GM13977 (cell line): ENCODE data around the gene TCAF1.

Source experiments
- DNase-seq: peaks from one replicate; pipeline ENCODE4 v3.0.0; 2012; ENCODE audit warnings: low spot score
- in situ Hi-C: fragments of 300-500 bp; cut with MboI; formaldehyde crosslinking; loops from one replicate; pipeline ENCODE4 v1.12.0; 2022; ENCODE audit warnings: low sequenced_read_pairs, low pct_unique_long_range_greater_than_20kb, mixed read lengths, inconsistent platforms; ENCODE audit not compliant: unreplicated experiment
- TF ChIP-seq, protein P1 (sequence below): IDR thresholded peaks from 2 replicates; pipeline ENCODE4 v1.5.1; 2012; ENCODE audit warnings: mild to moderate bottlenecking, control low read depth; ENCODE audit not compliant: insufficient read depth; ENCODE audit errors: extremely low read depth, missing control alignments

The TCAF1 gene

DNA sequence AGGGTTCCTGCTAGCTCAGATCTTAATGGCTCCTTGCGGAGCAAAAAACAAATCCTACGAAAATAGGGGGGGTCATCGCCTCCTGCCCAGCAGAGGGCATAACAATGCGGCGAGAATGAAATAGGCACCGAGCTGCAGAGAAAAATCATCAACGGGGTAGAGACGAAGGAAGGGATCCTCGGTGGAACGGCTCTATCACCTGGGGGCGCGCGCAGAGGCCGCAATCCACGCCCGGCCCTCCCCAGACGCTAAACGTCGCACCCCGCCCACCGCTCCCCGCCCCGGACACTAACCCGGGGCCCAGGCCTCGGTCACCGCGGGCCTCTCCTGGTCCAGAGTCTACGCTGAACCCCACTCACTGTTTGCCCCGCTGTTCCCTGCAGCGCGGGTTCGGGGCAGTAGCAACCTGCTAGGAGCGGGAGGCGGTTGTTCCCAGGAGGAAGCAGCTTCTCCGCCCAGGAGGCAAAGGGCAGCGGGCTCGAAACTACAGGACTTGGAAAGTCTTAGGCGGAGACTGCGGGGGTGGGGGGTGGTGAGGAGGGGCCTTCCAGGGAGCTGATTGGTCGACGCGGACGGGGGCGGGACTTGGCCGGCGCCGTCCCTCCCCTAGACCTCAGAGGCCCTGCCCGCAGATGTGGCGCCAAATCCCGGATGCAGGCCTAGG lies at the start of gene TCAF1:
Gene TCAF1 (minus strand): TSS at position 509 of the 664 bp plus-strand sequence. CDS start 25,568 bp downstream, outside the sequence.
- in situ Hi-C loops: no loop called here
- peak; percentile 92 for DNase-seq
- TF ChIP-seq, protein P1, sequence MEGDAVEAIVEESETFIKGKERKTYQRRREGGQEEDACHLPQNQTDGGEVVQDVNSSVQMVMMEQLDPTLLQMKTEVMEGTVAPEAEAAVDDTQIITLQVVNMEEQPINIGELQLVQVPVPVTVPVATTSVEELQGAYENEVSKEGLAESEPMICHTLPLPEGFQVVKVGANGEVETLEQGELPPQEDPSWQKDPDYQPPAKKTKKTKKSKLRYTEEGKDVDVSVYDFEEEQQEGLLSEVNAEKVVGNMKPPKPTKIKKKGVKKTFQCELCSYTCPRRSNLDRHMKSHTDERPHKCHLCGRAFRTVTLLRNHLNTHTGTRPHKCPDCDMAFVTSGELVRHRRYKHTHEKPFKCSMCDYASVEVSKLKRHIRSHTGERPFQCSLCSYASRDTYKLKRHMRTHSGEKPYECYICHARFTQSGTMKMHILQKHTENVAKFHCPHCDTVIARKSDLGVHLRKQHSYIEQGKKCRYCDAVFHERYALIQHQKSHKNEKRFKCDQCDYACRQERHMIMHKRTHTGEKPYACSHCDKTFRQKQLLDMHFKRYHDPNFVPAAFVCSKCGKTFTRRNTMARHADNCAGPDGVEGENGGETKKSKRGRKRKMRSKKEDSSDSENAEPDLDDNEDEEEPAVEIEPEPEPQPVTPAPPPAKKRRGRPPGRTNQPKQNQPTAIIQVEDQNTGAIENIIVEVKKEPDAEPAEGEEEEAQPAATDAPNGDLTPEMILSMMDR: peak; percentile 35

DNA sequence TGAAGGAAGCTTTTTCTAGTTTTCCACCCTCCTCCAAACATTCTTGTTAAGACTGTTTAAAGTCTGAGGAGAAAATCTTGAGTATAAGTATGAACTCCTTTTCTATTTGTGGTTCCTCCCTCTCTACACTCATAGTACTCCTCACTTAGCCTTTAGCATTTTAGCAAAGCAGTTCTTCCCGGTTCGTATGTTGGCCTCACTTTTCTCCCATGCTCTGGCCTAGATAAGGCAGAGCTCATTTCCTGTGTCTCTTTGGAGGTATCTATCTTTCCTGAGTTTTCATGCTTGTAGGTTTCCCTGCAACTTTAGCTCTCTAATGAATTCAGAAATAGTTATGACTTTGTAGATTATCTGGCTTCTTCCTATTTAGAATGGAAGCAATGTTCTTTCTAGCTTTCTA lies 46.8 kb upstream of the TCAF1 start:
- TF ChIP-seq, protein P1: no peak

GRCh38 chr7:143947111-143947510 lies 45.1 kb upstream of the TCAF1 start:
- TF ChIP-seq, protein P1: no peak
- DNase-seq: no peak
- in situ Hi-C loops: no loop called here

More for the DNA sequence above, 46.8 kb upstream of the TCAF1 start:
- in situ Hi-C loops: no loop called here
- no peak for DNase-seq

GRCh38 chr7:143945423-143945822 lies 43.4 kb upstream of the TCAF1 start:
- in situ Hi-C loops: no loop called here
- DNase-seq: no peak
- TF ChIP-seq, protein P1: no peak

DNA sequence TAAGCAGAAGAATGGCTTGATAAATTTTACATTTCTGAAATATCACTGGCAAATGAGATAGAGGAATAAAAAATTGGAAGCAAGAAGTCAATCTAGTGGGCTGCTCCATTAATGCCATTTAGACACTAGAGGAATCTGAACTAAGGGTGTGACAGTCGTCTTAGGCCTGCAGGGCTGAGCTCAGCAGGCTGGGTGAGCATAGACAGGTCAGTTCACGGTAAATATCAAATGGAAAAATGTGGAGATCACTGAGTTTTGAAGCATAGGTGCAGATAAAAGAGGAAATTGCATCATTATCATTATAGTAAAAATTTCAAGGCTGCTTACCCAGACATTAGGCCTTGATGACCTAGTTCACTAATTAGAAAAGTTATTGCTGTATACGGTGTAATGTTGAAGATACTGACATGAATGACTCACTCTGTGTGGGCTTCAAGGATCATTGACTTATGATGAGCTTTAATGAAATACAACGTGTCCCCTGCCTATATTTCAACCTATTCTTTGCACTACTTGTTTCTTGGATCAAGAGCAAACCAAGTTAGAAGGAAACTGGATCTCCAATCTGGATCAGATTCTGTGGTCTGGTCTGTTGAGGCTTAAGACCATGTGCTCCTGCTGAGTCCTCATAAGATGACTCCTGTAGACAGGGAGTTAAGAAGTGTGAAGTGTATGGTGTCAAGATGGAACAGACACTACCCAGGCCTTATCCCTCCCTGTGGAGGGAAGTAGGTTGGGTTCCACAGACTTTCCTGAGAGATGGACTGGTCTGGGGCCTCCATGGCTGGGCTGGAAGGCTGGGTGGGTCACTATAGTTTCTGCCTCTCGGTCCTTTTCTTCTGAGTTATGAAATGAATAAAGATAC lies 36.6 kb upstream of the TCAF1 start:
- DNase-seq: no peak
- in situ Hi-C loops: no loop called here
- TF ChIP-seq, protein P1: no peak

- in situ Hi-C loops: no loop called here
- no peak for DNase-seq
- TF ChIP-seq, protein P1: no peak
Observed at GRCh38 chr7:143936087-143937009, 34.4 kb upstream of the TCAF1 start.
